ENCODE results near the gene CFAP70.

CFAP70 gene

GRCh38 chr10:73252445-73253224 is 106.0 kb downstream of the CFAP70 start, which contains the start of gene MRPS16:
TSS of gene MRPS16 (minus strand) at chr10:73252644. CDS start at chr10:73252482, 162 bp downstream.
- DNase-seq (ENCODE audit: low read depth), result peak; percentile 84

DNA sequence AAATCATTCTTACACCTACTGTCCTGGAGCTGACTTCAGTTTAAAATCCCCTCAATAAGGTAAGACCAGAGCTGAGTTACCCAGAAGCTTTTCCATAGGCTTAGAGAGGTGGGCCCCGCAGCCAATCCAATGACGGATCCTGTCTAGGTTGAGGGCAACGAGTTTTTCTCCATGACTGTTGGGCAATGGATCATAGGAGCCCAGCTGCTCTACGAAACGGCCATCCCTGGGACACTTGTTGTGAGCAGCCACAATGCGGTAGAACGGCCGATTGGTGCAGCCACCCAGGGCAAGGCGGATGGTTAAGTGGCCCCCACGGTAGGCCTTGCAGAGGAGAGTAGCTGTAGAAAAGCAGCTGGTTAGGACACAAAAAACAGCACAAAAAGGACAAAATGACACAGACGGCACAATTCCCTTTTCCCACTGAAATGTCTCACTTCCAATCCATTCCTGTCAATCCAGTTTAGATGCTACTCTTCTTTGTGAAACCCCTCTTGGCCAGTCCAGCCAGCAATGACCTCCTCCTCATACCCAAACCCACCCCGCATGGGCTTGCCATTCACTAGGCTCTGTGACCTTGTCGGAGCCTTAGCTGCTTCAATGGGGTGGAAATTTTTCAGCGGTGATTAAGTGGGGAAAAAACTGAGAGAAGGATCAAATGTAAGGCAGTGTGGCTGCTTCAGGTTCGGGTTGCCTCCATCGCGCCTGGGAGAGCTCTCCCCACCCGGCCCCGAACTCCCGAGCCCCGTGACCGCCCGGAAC is 106.8 kb downstream of the CFAP70 start:
- no peak for DNase-seq (ENCODE audit: low read depth)

DNA sequence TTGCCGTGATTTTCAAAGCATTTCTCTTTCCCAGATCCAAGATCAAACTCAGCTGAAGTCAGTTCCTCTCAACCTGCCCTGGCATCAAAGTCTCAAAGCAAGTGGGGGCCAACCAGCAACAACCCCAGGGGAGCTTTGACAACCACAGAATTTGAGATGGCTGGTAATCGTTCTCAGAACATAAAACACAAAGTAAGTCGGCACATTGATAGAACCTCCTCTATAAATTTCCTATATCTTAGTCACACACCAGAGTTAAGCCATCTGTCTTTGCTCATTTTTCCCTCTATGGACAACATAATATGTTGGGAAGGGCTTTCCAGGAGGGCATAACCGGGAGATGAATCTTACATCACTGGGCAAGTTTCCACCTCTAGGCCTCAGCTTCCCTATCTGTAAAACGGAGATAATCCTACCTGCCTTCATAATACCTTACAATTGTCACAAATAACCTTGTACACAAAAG is 110.4 kb downstream of the CFAP70 start:
- DNase-seq (ENCODE audit: low read depth), result no peak

GRCh38 chr10:73247509-73248258 is 111.0 kb downstream of the CFAP70 start:
- DNase-seq (ENCODE audit: low read depth), result no peak

- DNase-seq (ENCODE audit: low read depth), result peak; percentile 95
Observed at GRCh38 chr10:73246646-73247508, 111.8 kb downstream of the CFAP70 start, which contains the start of gene DNAJC9. TSS of gene DNAJC9 (minus strand) at chr10:73247255. CDS start at chr10:73247189, 66 bp downstream.

DNA sequence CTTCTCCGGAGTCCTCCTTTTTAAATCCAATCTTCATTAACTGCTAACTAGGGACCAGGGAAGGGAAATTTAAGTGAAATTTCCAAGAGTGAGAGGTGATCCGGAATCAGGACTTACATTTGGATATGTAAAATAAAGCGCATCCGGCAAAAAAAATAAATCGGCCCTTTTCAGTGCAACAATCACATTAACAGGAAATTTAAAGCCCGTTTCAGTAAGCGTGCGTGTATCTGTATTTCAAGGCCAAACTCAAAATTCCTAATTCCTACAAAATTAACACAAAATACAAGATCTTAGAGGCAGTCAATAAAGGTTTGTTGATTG is 112.4 kb downstream of the CFAP70 start:
- no peak for DNase-seq (ENCODE audit: low read depth)

GRCh38 chr10:73244866-73245477 is 113.7 kb downstream of the CFAP70 start:
- DNase-seq (ENCODE audit: low read depth), result no peak

DNA sequence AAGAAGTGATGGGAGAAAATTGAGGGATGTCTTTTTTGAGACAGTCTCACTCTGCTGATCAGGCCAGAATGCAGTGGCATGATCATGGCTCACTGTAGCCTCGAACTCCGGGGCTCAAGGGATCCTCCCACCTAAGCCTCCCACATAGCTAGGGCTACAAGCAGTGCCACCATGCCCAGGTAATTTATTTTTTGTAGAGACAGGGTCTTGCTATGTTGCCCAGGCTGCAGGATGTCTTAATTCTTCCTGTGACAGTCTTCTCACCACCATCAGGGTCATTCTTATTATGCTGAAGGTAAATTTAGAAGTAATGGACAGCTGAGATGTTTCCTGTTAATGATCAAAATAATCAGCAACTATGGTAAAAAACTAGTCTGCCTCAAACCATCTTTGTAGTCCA is 118.8 kb downstream of the CFAP70 start:
- DNase-seq (ENCODE audit: low read depth), result no peak

DNA sequence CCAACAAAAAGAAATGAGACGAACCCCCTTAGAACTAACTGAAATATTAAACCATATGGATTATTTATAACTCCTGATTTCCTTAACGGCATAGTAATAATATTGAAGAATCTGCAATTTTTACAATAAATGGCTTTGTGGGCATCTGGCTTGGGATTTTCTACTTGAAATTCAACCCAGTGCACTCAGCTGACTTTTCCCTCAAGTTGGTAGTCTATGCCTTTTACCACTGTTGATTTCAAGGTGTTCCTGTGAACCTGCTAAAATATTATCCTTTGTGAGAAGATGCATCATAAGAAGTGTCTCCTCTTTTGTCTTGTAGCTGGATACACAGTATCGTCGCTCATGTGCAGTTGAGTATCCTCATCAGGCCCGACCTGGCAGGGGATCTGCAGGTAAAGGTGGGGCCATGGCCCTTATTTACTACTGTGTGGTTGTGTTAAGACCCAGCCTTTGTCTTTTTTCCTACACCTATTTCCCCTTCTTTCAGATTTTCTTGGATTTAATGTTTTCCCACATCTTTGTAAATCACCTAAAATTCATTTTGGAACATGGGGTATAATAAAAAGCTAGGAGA is 119.6 kb downstream of the CFAP70 start:
- no peak for DNase-seq (ENCODE audit: low read depth)

- DNase-seq (ENCODE audit: low read depth), result no peak
Observed at GRCh38 chr10:73234695-73235094, 124.0 kb downstream of the CFAP70 start.

GRCh38 chr10:73233883-73234282 is 124.8 kb downstream of the CFAP70 start:
- no peak for DNase-seq (ENCODE audit: low read depth)

DNA sequence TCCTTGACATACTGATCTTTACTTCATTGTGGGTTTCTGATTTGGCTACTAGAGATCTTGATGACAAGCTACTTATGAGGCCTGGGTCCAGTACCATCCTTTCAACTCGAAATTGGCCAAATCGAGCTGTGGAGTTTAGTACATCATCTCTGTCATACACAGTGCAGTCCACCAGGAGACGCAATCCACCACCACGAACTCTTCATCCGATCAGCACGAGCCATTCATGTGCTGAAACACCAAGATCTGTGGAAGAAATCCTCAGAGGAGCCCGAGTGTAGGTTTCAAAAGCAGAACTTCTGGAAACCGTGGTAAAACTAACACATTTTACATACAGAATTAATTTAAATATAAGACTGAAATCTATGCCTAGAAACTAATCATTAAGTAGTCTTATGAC is 125.8 kb downstream of the CFAP70 start:
- DNase-seq (ENCODE audit: low read depth), result no peak

DNA sequence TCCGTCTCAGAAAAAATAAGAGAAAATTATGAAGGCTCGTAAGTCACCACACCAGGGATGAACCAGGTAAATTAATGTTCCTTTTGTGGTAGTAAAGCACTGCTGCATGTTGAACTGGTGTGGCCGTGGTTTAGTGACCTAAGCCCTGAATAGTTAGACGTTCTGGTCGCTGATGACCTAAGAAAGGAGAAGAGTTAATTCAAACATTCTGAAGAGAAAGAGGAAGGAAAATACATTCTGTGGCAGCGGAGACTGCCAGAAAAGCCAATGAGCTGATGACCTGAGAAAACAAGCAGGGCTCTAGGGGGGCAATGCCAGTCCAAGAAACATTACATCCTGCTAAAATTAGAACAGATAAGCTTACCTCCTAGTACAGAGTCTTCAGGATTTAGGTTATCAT is 129.1 kb downstream of the CFAP70 start:
- DNase-seq (ENCODE audit: low read depth), result no peak

- no peak for DNase-seq (ENCODE audit: low read depth)
Observed at GRCh38 chr10:73228247-73228646, 130.4 kb downstream of the CFAP70 start.

DNA sequence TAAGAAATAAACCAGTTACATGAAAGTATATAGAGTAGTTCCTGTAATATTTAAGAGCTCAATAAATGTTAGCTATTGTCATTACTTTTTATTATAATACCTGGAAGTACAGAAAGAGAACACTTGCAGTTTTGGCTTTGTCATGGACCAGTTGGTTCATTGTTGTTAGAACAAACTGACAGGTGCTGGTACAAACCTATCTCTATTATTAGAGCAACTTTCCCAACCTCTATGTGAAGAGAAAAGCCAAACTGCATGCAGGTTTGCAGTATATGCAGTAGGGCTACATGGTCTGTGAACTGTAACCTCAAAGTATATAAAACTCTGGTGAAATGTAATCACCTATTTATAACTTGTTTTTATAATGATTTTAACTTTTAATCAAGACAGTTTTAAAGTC is 132.0 kb downstream of the CFAP70 start:
- DNase-seq (ENCODE audit: low read depth), result no peak

- no peak for DNase-seq (ENCODE audit: low read depth)
Observed at GRCh38 chr10:73225518-73225917, 133.1 kb downstream of the CFAP70 start.

- no peak for DNase-seq (ENCODE audit: low read depth)
Observed at GRCh38 chr10:73220989-73221388, 137.7 kb downstream of the CFAP70 start.

GRCh38 chr10:73219384-73219783 is 139.3 kb downstream of the CFAP70 start:
- DNase-seq (ENCODE audit: low read depth), result no peak

- no peak for DNase-seq (ENCODE audit: low read depth)
Observed at GRCh38 chr10:73218431-73219191, 140.1 kb downstream of the CFAP70 start.

- DNase-seq (ENCODE audit: low read depth), result no peak
Observed at GRCh38 chr10:73217628-73218027, 141.0 kb downstream of the CFAP70 start.

All from stimulated activated CD8-positive, alpha-beta memory T cell treated with anti-CD3 and anti-CD28 coated beads, Interleukin-12 subunit alpha, Interleukin-12 subunit beta, amount 100 ng/mL, for 1 hour (primary cell).